GM23338 (cell line): ENCODE results near the gene MPIG6B.

ENCODE experiments used
- CTCF ChIP-seq, 2 experiments: fragments of 200-600 bp in 1 of 2; sonication (generic) in 1 of 2; conservative IDR thresholded peaks; 2 replicates each; pipeline versions ENCODE4 v1.5.1 to v1.6.1; 2016 to 2017; ENCODE audit warnings: antibody characterized with exemption in 2 of 2, low read depth in 2 of 2, mild to moderate bottlenecking in 2 of 2, moderate library complexity in 1 of 2
- EZH2 ChIP-seq: fragments of 200-600 bp; sonication (generic); IDR thresholded peaks from one replicate; pipeline ENCODE4 v1.8.0; 2017; ENCODE audit warnings: antibody characterized with exemption, mild to moderate bottlenecking, low read depth; ENCODE audit not compliant: unreplicated experiment
- ZNF331 ChIP-seq: fragments of 250-450 bp; sonication (Bioruptor Pico); IDR thresholded peaks from 2 replicates; pipeline ENCODE4 v1.5.0; 2020; ENCODE audit warnings: low read depth, mild to moderate bottlenecking, moderate library complexity

GRCh38 chr6:31763619-31763940, 40.4 kb downstream of the MPIG6B start:
- peak in 1 of 2 experiments; percentile 17; a peak in 1 of 4 replicates for TF ChIP-seq CTCF (conservative IDR thresholded peaks at IDR 0.05; ENCODE audit: low read depth in 2 of 2)
- TF ChIP-seq EZH2: no peak
- TF ChIP-seq ZNF331 (CRISPR knock-in tag): no peak
